HepG2 (cell line): ENCODE results near the gene CACNB4. TPM values are rescaled to one million over a fixed set of nuclear protein-coding genes. Genes with fewer than 3 reads are reported as not detected.

ENCODE experiments used
- BRD4 ChIP-seq: sonication (generic); formaldehyde crosslinking; IDR thresholded peaks from 2 replicates; pipeline ENCODE4 v1.4.0; 2020; ENCODE audit warnings: missing genetic modification reagents
- ETS1 ChIP-seq: sonication (generic); formaldehyde crosslinking; IDR thresholded peaks from 2 replicates; pipeline ENCODE4 v1.4.0; 2020; ENCODE audit warnings: missing genetic modification reagents
- FLYWCH1 ChIP-seq: sonication (generic); formaldehyde crosslinking; IDR thresholded peaks from 2 replicates; pipeline ENCODE4 v1.8.1; 2023; ENCODE audit warnings: mild to moderate bottlenecking, missing genetic modification reagents
- KDM6A ChIP-seq: IDR thresholded peaks from 2 replicates; pipeline ENCODE4 v1.6.1; 2016; ENCODE audit warnings: low read depth
- NR2C2 ChIP-seq: sonication (generic); formaldehyde crosslinking; IDR thresholded peaks from 2 replicates; pipeline ENCODE4 v1.4.0; 2020; ENCODE audit warnings: missing genetic modification reagents, mild to moderate bottlenecking, moderate library complexity, borderline replicate concordance
- YEATS2 ChIP-seq: sonication (generic); formaldehyde crosslinking; IDR thresholded peaks from 2 replicates; pipeline ENCODE4 v1.4.0; 2020; ENCODE audit warnings: missing genetic modification reagents, borderline replicate concordance
- ZBTB3 ChIP-seq: sonication (generic); formaldehyde crosslinking; IDR thresholded peaks from 2 replicates; pipeline ENCODE4 v1.4.0; 2020; ENCODE audit warnings: low read depth, mild to moderate bottlenecking, moderate library complexity, missing genetic modification reagents, borderline replicate concordance
- ZNF253 ChIP-seq: sonication (generic); formaldehyde crosslinking; IDR thresholded peaks from 2 replicates; pipeline ENCODE4 v1.8.0; 2022; ENCODE audit warnings: mild to moderate bottlenecking, missing genetic modification reagents, borderline replicate concordance
- ZNF574 ChIP-seq: sonication (generic); formaldehyde crosslinking; IDR thresholded peaks from 2 replicates; pipeline ENCODE4 v1.4.0; 2020; ENCODE audit warnings: missing genetic modification reagents
- polyA plus RNA-seq, 8 experiments: library from polyadenylated mRNA; depleted of rRNA in 3 of 8; stranded (reverse) in 7 of 8; unstranded in 1 of 8; fragments of >200 nt; fragmentation: Illumina TruSeq in 4 of 8; extraction: Trizol in 4 of 8; gene quantifications; 2 replicates each; pipeline versions ENCODE4 v1.2.1 to v1.2.3, GENCODE V29; 2011 to 2016; ENCODE audit warnings: low read depth in 4 of 8, missing spikeins in 1 of 8, mixed read lengths in 1 of 8; ENCODE audit not compliant: insufficient read depth in 1 of 8
- total RNA-seq, 5 experiments: library from RNA; depleted of rRNA; stranded (reverse); fragments of >200 nt; fragmentation: Illumina TruSeq; extraction: Trizol; gene quantifications; 2 replicates each; pipeline ENCODE4 v1.2.3, GENCODE V29; 2016; ENCODE audit warnings: low read depth in 1 of 5
- TF ChIP-seq, protein P1 (sequence below): sonication (generic); formaldehyde crosslinking; IDR thresholded peaks from 2 replicates; pipeline ENCODE4 v1.4.0; 2020; ENCODE audit warnings: mild to moderate bottlenecking, missing genetic modification reagents
- TF ChIP-seq, protein P2 (sequence below): sonication (generic); formaldehyde crosslinking; IDR thresholded peaks from 2 replicates; pipeline ENCODE4 v1.4.0; 2020; ENCODE audit warnings: mild to moderate bottlenecking, missing genetic modification reagents, borderline replicate concordance

Gene CACNB4
- total and polyA plus RNA-seq, 2 of the 13 experiments (the other 11 are each of a cell fraction or from before 2014, with no cell fraction given) = 5.1 to 14.3 TPM

DNA sequence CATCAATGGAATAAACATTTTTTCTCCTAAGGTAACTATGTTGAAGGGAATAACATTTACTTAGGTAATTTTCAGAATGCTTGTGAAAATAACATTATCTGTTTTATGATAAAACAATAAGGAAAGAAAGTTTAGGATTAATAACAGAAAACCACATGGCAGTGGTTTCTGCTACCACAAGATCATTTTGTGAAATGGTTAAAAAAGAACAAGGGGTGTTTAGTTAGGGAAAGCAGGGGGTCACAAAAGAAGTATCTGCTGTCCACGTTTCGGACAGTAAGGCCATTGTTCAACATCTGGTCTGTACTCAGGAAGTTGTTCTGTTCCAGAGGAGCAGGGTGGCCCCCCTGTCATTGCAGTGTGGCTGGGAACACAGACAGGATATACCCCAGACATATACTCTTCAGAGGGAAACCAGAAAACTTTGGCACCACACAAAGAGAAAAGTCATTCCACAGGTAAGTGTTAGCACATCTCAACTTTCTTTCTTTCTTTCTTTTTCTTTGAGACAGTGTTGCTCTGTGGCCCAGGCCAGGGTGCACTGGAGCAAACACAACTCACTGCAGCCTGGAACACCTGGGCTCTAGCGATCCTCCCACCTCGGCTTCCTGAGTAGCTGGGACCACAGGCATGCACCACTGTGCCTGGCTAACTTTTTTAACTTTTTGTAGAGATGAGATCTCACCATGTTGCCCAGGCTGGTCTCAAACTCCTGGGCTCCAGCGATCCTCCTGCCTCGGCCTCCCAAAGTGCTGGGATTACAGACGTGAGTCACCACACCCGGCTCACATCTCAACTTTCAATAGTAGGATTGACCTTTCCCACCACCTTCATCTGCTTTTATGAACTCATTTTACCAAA is 255.8 kb downstream of the CACNB4 start (continued):
- TF ChIP-seq FLYWCH1 (CRISPR knock-in tag) (no peak), YEATS2 (CRISPR knock-in tag) (peak; percentile 48; the same call in 1 of the 2 replicates), KDM6A (CRISPR knock-in tag) (peak; percentile 12; the same call in 1 of the 2 replicates), ZBTB3 (CRISPR knock-in tag) (peak; percentile 98), ZNF253 (CRISPR knock-in tag) (no peak), BRD4 (CRISPR knock-in tag) (no peak), NR2C2 (CRISPR knock-in tag) (no peak; the same call in 1 of the 2 replicates), ZNF574 (CRISPR knock-in tag) (peak; percentile 40; the same call in 1 of the 2 replicates), ETS1 (CRISPR knock-in tag) (no peak)
- TF ChIP-seq, protein P1, sequence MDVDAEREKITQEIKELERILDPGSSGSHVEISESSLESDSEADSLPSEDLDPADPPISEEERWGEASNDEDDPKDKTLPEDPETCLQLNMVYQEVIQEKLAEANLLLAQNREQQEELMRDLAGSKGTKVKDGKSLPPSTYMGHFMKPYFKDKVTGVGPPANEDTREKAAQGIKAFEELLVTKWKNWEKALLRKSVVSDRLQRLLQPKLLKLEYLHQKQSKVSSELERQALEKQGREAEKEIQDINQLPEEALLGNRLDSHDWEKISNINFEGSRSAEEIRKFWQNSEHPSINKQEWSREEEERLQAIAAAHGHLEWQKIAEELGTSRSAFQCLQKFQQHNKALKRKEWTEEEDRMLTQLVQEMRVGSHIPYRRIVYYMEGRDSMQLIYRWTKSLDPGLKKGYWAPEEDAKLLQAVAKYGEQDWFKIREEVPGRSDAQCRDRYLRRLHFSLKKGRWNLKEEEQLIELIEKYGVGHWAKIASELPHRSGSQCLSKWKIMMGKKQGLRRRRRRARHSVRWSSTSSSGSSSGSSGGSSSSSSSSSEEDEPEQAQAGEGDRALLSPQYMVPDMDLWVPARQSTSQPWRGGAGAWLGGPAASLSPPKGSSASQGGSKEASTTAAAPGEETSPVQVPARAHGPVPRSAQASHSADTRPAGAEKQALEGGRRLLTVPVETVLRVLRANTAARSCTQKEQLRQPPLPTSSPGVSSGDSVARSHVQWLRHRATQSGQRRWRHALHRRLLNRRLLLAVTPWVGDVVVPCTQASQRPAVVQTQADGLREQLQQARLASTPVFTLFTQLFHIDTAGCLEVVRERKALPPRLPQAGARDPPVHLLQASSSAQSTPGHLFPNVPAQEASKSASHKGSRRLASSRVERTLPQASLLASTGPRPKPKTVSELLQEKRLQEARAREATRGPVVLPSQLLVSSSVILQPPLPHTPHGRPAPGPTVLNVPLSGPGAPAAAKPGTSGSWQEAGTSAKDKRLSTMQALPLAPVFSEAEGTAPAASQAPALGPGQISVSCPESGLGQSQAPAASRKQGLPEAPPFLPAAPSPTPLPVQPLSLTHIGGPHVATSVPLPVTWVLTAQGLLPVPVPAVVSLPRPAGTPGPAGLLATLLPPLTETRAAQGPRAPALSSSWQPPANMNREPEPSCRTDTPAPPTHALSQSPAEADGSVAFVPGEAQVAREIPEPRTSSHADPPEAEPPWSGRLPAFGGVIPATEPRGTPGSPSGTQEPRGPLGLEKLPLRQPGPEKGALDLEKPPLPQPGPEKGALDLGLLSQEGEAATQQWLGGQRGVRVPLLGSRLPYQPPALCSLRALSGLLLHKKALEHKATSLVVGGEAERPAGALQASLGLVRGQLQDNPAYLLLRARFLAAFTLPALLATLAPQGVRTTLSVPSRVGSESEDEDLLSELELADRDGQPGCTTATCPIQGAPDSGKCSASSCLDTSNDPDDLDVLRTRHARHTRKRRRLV (CRISPR knock-in tag) = no peak
- TF ChIP-seq, protein P2, sequence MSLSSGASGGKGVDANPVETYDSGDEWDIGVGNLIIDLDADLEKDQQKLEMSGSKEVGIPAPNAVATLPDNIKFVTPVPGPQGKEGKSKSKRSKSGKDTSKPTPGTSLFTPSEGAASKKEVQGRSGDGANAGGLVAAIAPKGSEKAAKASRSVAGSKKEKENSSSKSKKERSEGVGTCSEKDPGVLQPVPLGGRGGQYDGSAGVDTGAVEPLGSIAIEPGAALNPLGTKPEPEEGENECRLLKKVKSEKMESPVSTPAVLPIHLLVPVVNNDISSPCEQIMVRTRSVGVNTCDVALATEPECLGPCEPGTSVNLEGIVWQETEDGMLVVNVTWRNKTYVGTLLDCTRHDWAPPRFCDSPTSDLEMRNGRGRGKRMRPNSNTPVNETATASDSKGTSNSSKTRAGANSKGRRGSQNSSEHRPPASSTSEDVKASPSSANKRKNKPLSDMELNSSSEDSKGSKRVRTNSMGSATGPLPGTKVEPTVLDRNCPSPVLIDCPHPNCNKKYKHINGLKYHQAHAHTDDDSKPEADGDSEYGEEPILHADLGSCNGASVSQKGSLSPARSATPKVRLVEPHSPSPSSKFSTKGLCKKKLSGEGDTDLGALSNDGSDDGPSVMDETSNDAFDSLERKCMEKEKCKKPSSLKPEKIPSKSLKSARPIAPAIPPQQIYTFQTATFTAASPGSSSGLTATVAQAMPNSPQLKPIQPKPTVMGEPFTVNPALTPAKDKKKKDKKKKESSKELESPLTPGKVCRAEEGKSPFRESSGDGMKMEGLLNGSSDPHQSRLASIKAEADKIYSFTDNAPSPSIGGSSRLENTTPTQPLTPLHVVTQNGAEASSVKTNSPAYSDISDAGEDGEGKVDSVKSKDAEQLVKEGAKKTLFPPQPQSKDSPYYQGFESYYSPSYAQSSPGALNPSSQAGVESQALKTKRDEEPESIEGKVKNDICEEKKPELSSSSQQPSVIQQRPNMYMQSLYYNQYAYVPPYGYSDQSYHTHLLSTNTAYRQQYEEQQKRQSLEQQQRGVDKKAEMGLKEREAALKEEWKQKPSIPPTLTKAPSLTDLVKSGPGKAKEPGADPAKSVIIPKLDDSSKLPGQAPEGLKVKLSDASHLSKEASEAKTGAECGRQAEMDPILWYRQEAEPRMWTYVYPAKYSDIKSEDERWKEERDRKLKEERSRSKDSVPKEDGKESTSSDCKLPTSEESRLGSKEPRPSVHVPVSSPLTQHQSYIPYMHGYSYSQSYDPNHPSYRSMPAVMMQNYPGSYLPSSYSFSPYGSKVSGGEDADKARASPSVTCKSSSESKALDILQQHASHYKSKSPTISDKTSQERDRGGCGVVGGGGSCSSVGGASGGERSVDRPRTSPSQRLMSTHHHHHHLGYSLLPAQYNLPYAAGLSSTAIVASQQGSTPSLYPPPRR (CRISPR knock-in tag) = peak; percentile 59; the same call in 1 of the 2 replicates
